Liver (tissue), 9 donors: Measurements from ENCODE around the gene LCE1C. TPM values are rescaled to one million over a fixed set of nuclear protein-coding genes. Genes with fewer than 3 reads are reported as not detected.

ENCODE experiments used
- DNase-seq: peaks from one replicate; pipeline ENCODE4 v3.0.0-alpha.2; 2017; ENCODE audit warnings: low spot score
- H3K27ac ChIP-seq, 2 donors: one replicate each; pipeline ENCODE4 v1.7.0; 2013; ENCODE audit warnings: inconsistent platforms in 2 of 2, low read length in 2 of 2, control low read depth in 1 of 2, low read depth in 1 of 2, mild to moderate bottlenecking in 1 of 2
- H3K27me3 ChIP-seq, 4 donors: one replicate each; pipeline versions ENCODE4 v1.6.1 to v1.7.0; 2013; ENCODE audit warnings: low read length in 3 of 4, inconsistent platforms in 1 of 4, mild to moderate bottlenecking in 1 of 4, moderate library complexity in 1 of 4; ENCODE audit not compliant: control insufficient read depth in 4 of 4, insufficient read depth in 4 of 4
- H3K36me3 ChIP-seq, 4 donors: one replicate each; pipeline versions ENCODE4 v1.6.1 to v1.7.0; 2013; ENCODE audit warnings: low read length in 3 of 4, mild to moderate bottlenecking in 3 of 4, low read depth in 1 of 4, moderate library complexity in 1 of 4; ENCODE audit not compliant: control insufficient read depth in 4 of 4, insufficient read depth in 3 of 4
- H3K4me1 ChIP-seq, 4 donors: one replicate each; pipeline versions ENCODE4 v1.6.1 to v1.7.0; 2013; ENCODE audit warnings: low read length in 3 of 4, mild to moderate bottlenecking in 3 of 4, moderate library complexity in 1 of 4; ENCODE audit not compliant: control insufficient read depth in 4 of 4, insufficient read depth in 4 of 4
- H3K4me3 ChIP-seq, 3 donors: one replicate each; pipeline versions ENCODE4 v1.6.1 to v1.7.0; 2013; ENCODE audit warnings: low read length in 3 of 3, control low read depth in 1 of 3, low read depth in 1 of 3, mild to moderate bottlenecking in 1 of 3
- H3K9ac ChIP-seq, 2 donors: one replicate each; pipeline ENCODE4 v1.7.0; 2013; ENCODE audit warnings: low read length in 2 of 2, mild to moderate bottlenecking in 2 of 2, moderate library complexity in 2 of 2, control low read depth in 1 of 2, low read depth in 1 of 2
- H3K9me3 ChIP-seq, 4 donors: one replicate each; pipeline versions ENCODE4 v1.6.1 to v1.7.0; 2013; ENCODE audit warnings: low read length in 3 of 4; ENCODE audit not compliant: control insufficient read depth in 4 of 4
- ATF3 ChIP-seq: IDR thresholded peaks from 2 replicates; pipeline ENCODE4 v1.6.1; 2016; ENCODE audit warnings: antibody characterized with exemption
- EGR1 ChIP-seq, 2 donors: IDR thresholded peaks; 2 replicates each; pipeline ENCODE4 v1.6.1; 2016 to 2018; ENCODE audit warnings: antibody characterized with exemption in 2 of 2, low read depth in 2 of 2
- FOXA1 ChIP-seq: IDR thresholded peaks from 2 replicates; pipeline ENCODE4 v1.6.1; 2016; ENCODE audit warnings: antibody characterized with exemption
- FOXA2 ChIP-seq: IDR thresholded peaks from 2 replicates; pipeline ENCODE4 v1.6.1; 2016; ENCODE audit warnings: antibody characterized with exemption
- GABPA ChIP-seq, 2 donors: IDR thresholded peaks in 1 of 2; conservative IDR thresholded peaks in 1 of 2; 2 replicates each; pipeline ENCODE4 v1.6.1; 2016; ENCODE audit warnings: antibody characterized with exemption in 2 of 2, mild to moderate bottlenecking in 1 of 2, moderate library complexity in 1 of 2
- HNF4A ChIP-seq, 2 donors: conservative IDR thresholded peaks; 2 replicates each; pipeline ENCODE4 v1.6.1; 2016; ENCODE audit warnings: antibody characterized with exemption in 2 of 2, mild to moderate bottlenecking in 2 of 2
- HNF4G ChIP-seq: IDR thresholded peaks from 2 replicates; pipeline ENCODE4 v1.6.1; 2016; ENCODE audit warnings: antibody characterized with exemption
- JUND ChIP-seq, 2 donors: IDR thresholded peaks; 2 replicates each; pipeline ENCODE4 v1.6.1; 2016; ENCODE audit warnings: antibody characterized with exemption in 2 of 2
- MAX ChIP-seq: IDR thresholded peaks from 2 replicates; pipeline ENCODE4 v1.6.1; 2016; ENCODE audit warnings: antibody characterized with exemption
- NR2F2 ChIP-seq: IDR thresholded peaks from 2 replicates; pipeline ENCODE4 v1.6.1; 2016; ENCODE audit warnings: antibody characterized with exemption
- RAD21 ChIP-seq, 2 donors: IDR thresholded peaks; 2 replicates each; pipeline ENCODE4 v1.6.1; 2016; ENCODE audit warnings: antibody characterized with exemption in 2 of 2, mild to moderate bottlenecking in 2 of 2
- REST ChIP-seq: IDR thresholded peaks from 2 replicates; pipeline ENCODE4 v1.6.1; 2016; ENCODE audit warnings: antibody characterized with exemption, mild to moderate bottlenecking
- SP1 ChIP-seq: IDR thresholded peaks from 2 replicates; pipeline ENCODE4 v1.6.1; 2018; ENCODE audit warnings: antibody characterized with exemption, mild to moderate bottlenecking
- TAF1 ChIP-seq: conservative IDR thresholded peaks from 2 replicates; pipeline ENCODE4 v1.6.1; 2016; ENCODE audit warnings: antibody characterized with exemption, mild to moderate bottlenecking
- YY1 ChIP-seq: IDR thresholded peaks from 2 replicates; pipeline ENCODE4 v1.6.1; 2016; ENCODE audit warnings: antibody characterized with exemption, mild to moderate bottlenecking
- ZBTB33 ChIP-seq: IDR thresholded peaks from 2 replicates; pipeline ENCODE4 v1.6.1; 2016; ENCODE audit warnings: antibody characterized with exemption
- WGBS: extraction: QIAGEN DNeasy Blood & Tissue Kit; methylation state at CpG from one replicate; pipeline ENCODE4 v1.1.7; 2013; 5-methylcytosine and 5-hydroxymethylcytosine counted together
- polyA plus RNA-seq, 2 donors: library from polyadenylated mRNA; stranded (reverse) in 1 of 2; unstranded in 1 of 2; fragments of 200-250 nt in 1 of 2; fragments of >200 nt in 1 of 2; fragmentation: Nextera tagmentation in 1 of 2; extraction: Ambion mirVana in 1 of 2; gene quantifications; one replicate each; pipeline versions ENCODE4 v1.2.1 to v1.2.3, GENCODE V29; 2013 to 2015
- total RNA-seq, 2 donors: library from RNA; depleted of rRNA; stranded (reverse); fragments of >200 nt; gene quantifications; one replicate each; pipeline ENCODE4 v1.2.3, GENCODE V29; 2014
- donor health status: healthy.
- donor health status: healthy.
- donor health status: healthy.
- donor health status: healthy.
- donor health status: healthy.

LCE1C gene
- total and polyA plus RNA-seq, 4 donors, result not detected

- Histone ChIP-seq H3K36me3 (no peaks in the 10 kb centered on the region), H3K27ac (no peak overlapping the region), H3K4me1 (no peaks in the 10 kb centered on the region), H3K27me3 (peaks cover 0 to 3% (median 0%) of the 10 kb centered on the region in 4 donors), H3K9ac (no peak overlapping the region), H3K9me3 (no peaks in the 10 kb centered on the region), H3K4me3 (no peak overlapping the region)
- DNase-seq, result no peak
- TF ChIP-seq HNF4G, result no peak
- no peak for TF ChIP-seq YY1
- TF ChIP-seq MAX, result no peak
- WGBS, result 40% methylated on average over 1 of the region's 1 CpG
Observed at GRCh38 chr1:152801333-152801732, 5.1 kb downstream of the LCE1C start.

- H3K9me3 ChIP-seq, result no peaks in the 10 kb centered on the region
- H3K9ac ChIP-seq, result no peak within 1 kb of the TSS
- H3K27me3 ChIP-seq, result peaks cover 0 to 3% (median 0%) of the 10 kb centered on the region in 4 donors
- no peaks in the 10 kb centered on the region for H3K4me1 ChIP-seq
- WGBS, result 38% methylated on average over 3 of the region's 3 CpGs
- no peak within 1 kb of the TSS for H3K27ac ChIP-seq
- H3K4me3 ChIP-seq, result no peak within 1 kb of the TSS
- TF ChIP-seq ATF3 (no peak), SP1 (no peak), FOXA2 (no peak), TAF1 (no peak), REST (no peak), FOXA1 (no peak), HNF4A (conservative IDR thresholded peaks at IDR 0.05) (no peak), MAX (no peak), YY1 (no peak), ZBTB33 (no peak), JUND (IDR thresholded peaks at IDR 0.05) (no peak), HNF4G (no peak)
- no peaks in the 10 kb centered on the region for H3K36me3 ChIP-seq
- DNase-seq, result no peak
Observed at GRCh38 chr1:152796421-152796820, 10.0 kb downstream of the LCE1C start, which contains the start of gene LCE1D. LCE1D (plus strand) TSS chr1:152796721; CDS start chr1:152797795, 1,074 bp downstream.

- Histone ChIP-seq H3K36me3 (no peaks in the 10 kb centered on the region), H3K4me1 (no peaks in the 10 kb centered on the region), H3K9ac (no peak overlapping the region), H3K4me3 (no peak overlapping the region), H3K27ac (no peak overlapping the region), H3K27me3 (peaks cover 0 to 3% (median 0%) of the 10 kb centered on the region in 4 donors), H3K9me3 (no peaks in the 10 kb centered on the region)
- 59% methylated on average over 4 of the region's 4 CpGs for WGBS
- no peak for DNase-seq
- TF ChIP-seq NR2F2 (no peak), RAD21 (IDR thresholded peaks at IDR 0.05) (no peak), GABPA (IDR thresholded peaks at IDR 0.05 in 1 of 2, conservative IDR thresholded peaks at IDR 0.05 in 1 of 2) (no peak), TAF1 (no peak), EGR1 (IDR thresholded peaks at IDR 0.05; ENCODE audit: low read depth in 2 of 2) (no peak), SP1 (no peak), REST (no peak), YY1 (no peak), JUND (IDR thresholded peaks at IDR 0.05) (no peak), FOXA2 (no peak), FOXA1 (no peak), MAX (no peak), ATF3 (no peak)
Observed at GRCh38 chr1:152795686-152796085, 10.8 kb downstream of the LCE1C start.
